GM19328 (cell line): ENCODE measurements around the gene GRM7.
A peak's percentile ranks its signal among the peaks of the same experiment; 100 is the strongest.

Source experiments
- ATAC-seq: cut with Tn5 transposase; IDR thresholded peaks from one replicate; pipeline ENCODE4 v1.9.1; 2021; ENCODE audit warnings: mild to moderate bottlenecking, moderate library complexity; ENCODE audit not compliant: unreplicated experiment

The GRM7 gene

GRCh38 chr3:7144697-7145308, 283.9 kb downstream of the GRM7 start:
- ATAC-seq = peak; percentile 73

- no peak for ATAC-seq
These were observed 285.6 kb downstream of the GRM7 start for GRCh38 chr3:7146529-7146928.

- ATAC-seq = no peak
These were observed 297.6 kb downstream of the GRM7 start for GRCh38 chr3:7158516-7158915.

- no peak for ATAC-seq
These were observed 299.8 kb downstream of the GRM7 start for GRCh38 chr3:7160689-7161088.

- ATAC-seq = no peak
These were observed 305.5 kb downstream of the GRM7 start for GRCh38 chr3:7166460-7166859.

- ATAC-seq = no peak
These were observed 310.6 kb downstream of the GRM7 start for GRCh38 chr3:7171493-7171892.

GRCh38 chr3:7172996-7173395, 312.1 kb downstream of the GRM7 start:
- no peak for ATAC-seq

- ATAC-seq = no peak
These were observed 327.6 kb downstream of the GRM7 start for GRCh38 chr3:7188551-7188950.

GRCh38 chr3:7190095-7190494, 329.2 kb downstream of the GRM7 start:
- no peak for ATAC-seq

- no peak for ATAC-seq
These were observed 332.4 kb downstream of the GRM7 start for GRCh38 chr3:7193269-7193668.

- no peak for ATAC-seq
These were observed 333.3 kb downstream of the GRM7 start for GRCh38 chr3:7194071-7194835.

- no peak for ATAC-seq
These were observed 335.0 kb downstream of the GRM7 start for GRCh38 chr3:7195934-7196333.

- no peak for ATAC-seq
These were observed 340.9 kb downstream of the GRM7 start for GRCh38 chr3:7201784-7202183.

GRCh38 chr3:7203969-7204847, 343.3 kb downstream of the GRM7 start:
- ATAC-seq = no peak

- no peak for ATAC-seq
These were observed 343.9 kb downstream of the GRM7 start for GRCh38 chr3:7204848-7205156.

GRCh38 chr3:7205535-7205934, 344.6 kb downstream of the GRM7 start:
- peak; percentile 55 for ATAC-seq

GRCh38 chr3:7205962-7206361, 345.0 kb downstream of the GRM7 start:
- ATAC-seq = peak; percentile 92

GRCh38 chr3:7207125-7207524, 346.2 kb downstream of the GRM7 start:
- ATAC-seq = no peak

- ATAC-seq = no peak
These were observed 347.0 kb downstream of the GRM7 start for GRCh38 chr3:7207928-7208327.

GRCh38 chr3:7209098-7209497, 348.2 kb downstream of the GRM7 start:
- no peak for ATAC-seq

- no peak for ATAC-seq
These were observed 350.8 kb downstream of the GRM7 start for GRCh38 chr3:7211740-7212139.

GRCh38 chr3:7215706-7216105, 354.8 kb downstream of the GRM7 start:
- no peak for ATAC-seq
